ENCODE results near the gene BACE1. TPM values are rescaled to one million over a fixed set of nuclear protein-coding genes. Genes with fewer than 3 reads are reported as not detected.
A peak's percentile ranks its signal among the peaks of the same experiment; 100 is the strongest.

The BACE1 gene
- total RNA-seq, 1 donor from 2014 or later, result 32.6 TPM

DNA sequence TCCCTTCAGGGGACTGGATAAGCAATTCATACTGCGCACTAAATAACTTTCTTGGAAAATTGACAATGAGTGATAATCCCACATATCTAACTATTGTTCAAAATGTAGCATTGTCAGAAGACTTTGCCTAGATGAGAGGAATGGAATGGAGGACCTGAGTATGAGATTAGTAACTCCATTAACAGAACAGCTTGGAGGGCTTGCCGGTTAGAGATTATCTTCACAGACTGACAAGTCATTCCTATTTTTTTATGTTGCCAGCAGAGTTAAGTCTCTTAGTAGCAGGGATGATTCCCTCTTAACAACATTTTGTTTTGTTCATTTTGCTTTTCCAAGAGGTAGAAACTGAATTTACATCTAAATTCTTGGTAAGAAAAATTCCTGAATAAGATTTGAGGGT lies 32.0 kb downstream of the BACE1 start:
- no peak overlapping the region for H3K4me3 ChIP-seq (ENCODE audit: insufficient read depth, low read depth, low read length)
- FAIRE-seq (no peak), DNase-seq (ENCODE audit: low read depth) (no peak)
- H3K4me2 ChIP-seq (ENCODE audit: low read length), result no peak overlapping the region
- H4K20me1 ChIP-seq (ENCODE audit: insufficient read depth, low read length), result peaks cover 3% of the 10 kb centered on the region
- TF ChIP-seq, protein P1, sequence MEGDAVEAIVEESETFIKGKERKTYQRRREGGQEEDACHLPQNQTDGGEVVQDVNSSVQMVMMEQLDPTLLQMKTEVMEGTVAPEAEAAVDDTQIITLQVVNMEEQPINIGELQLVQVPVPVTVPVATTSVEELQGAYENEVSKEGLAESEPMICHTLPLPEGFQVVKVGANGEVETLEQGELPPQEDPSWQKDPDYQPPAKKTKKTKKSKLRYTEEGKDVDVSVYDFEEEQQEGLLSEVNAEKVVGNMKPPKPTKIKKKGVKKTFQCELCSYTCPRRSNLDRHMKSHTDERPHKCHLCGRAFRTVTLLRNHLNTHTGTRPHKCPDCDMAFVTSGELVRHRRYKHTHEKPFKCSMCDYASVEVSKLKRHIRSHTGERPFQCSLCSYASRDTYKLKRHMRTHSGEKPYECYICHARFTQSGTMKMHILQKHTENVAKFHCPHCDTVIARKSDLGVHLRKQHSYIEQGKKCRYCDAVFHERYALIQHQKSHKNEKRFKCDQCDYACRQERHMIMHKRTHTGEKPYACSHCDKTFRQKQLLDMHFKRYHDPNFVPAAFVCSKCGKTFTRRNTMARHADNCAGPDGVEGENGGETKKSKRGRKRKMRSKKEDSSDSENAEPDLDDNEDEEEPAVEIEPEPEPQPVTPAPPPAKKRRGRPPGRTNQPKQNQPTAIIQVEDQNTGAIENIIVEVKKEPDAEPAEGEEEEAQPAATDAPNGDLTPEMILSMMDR (IDR thresholded peaks at IDR 0.05; ENCODE audit: insufficient read depth, low read depth, low read length), result no peak
- TF ChIP-seq EZH2 (IDR thresholded peaks at IDR 0.05; ENCODE audit: insufficient read depth, low read length), result no peak
- no peaks in the 10 kb centered on the region for H3K27me3 Mint-ChIP-seq (ENCODE audit: low read depth, unreplicated experiment)
- no peak overlapping the region for H3K27ac Mint-ChIP-seq (ENCODE audit: unreplicated experiment)
- no peaks in the 10 kb centered on the region for H3K9me3 ChIP-seq (ENCODE audit: insufficient read depth, low read depth, low read length)
- no peaks in the 10 kb centered on the region for H3K79me2 ChIP-seq (ENCODE audit: insufficient read depth, low read length)
- H3K4me1 Mint-ChIP-seq (ENCODE audit: low read depth, unreplicated experiment), result peaks cover 25% of the 10 kb centered on the region
- no peaks in the 10 kb centered on the region for H3K27me3 ChIP-seq (ENCODE audit: insufficient read depth, low read length)
- H3K9me3 Mint-ChIP-seq (ENCODE audit: unreplicated experiment), result no peaks in the 10 kb centered on the region
- H3K36me3 Mint-ChIP-seq (ENCODE audit: low read depth, unreplicated experiment), result peaks cover 24% of the 10 kb centered on the region
- H3K9ac ChIP-seq (ENCODE audit: low read length), result no peak overlapping the region
- H3K27ac ChIP-seq (ENCODE audit: low read depth, low read length), result no peak overlapping the region
- H3K36me3 ChIP-seq (ENCODE audit: insufficient read depth, low read length), result peaks cover 24% of the 10 kb centered on the region
- no peak overlapping the region for H3K4me3 Mint-ChIP-seq (ENCODE audit: unreplicated experiment)
- peaks cover 18% of the 10 kb centered on the region for H3K4me1 ChIP-seq (ENCODE audit: insufficient read depth, low read length)
- H2AFZ ChIP-seq (ENCODE audit: low read depth, low read length), result no peak overlapping the region

DNA sequence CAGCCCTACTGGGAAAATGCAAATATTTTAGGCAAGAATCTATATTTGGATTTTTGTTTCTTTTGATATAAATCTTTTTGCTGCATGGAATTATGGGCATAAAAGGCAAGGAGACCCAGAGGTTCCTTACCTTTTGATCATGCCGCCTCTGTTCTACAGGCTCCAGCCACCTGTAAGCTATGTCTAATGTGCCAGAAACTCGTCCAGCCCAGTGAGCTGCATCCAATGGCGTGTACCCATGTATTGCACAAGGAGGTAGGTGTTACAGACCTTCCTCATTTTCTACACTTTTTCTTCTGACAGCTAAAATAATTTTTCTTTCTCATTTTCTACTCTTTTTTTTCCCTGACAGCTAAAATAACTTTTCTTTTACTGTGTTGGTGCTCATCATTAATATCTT lies 33.1 kb downstream of the BACE1 start:
- Mint-ChIP-seq H3K4me3 (ENCODE audit: unreplicated experiment) (no peak overlapping the region), H3K9me3 (ENCODE audit: unreplicated experiment) (no peaks in the 10 kb centered on the region), H3K27me3 (ENCODE audit: low read depth, unreplicated experiment) (no peaks in the 10 kb centered on the region), H3K36me3 (ENCODE audit: low read depth, unreplicated experiment) (peaks cover 17% of the 10 kb centered on the region), H3K27ac (ENCODE audit: unreplicated experiment) (no peak overlapping the region), H3K4me1 (ENCODE audit: low read depth, unreplicated experiment) (peaks cover 27% of the 10 kb centered on the region)
- Histone ChIP-seq H3K4me1 (ENCODE audit: insufficient read depth, low read length) (peaks cover 18% of the 10 kb centered on the region), H2AFZ (ENCODE audit: low read depth, low read length) (no peak overlapping the region), H3K27ac (ENCODE audit: low read depth, low read length) (no peak overlapping the region), H4K20me1 (ENCODE audit: insufficient read depth, low read length) (peaks cover 3% of the 10 kb centered on the region), H3K9ac (ENCODE audit: low read length) (no peak overlapping the region), H3K4me3 (ENCODE audit: insufficient read depth, low read depth, low read length) (no peak overlapping the region), H3K9me3 (ENCODE audit: insufficient read depth, low read depth, low read length) (no peaks in the 10 kb centered on the region), H3K4me2 (ENCODE audit: low read length) (no peak overlapping the region), H3K27me3 (ENCODE audit: insufficient read depth, low read length) (no peaks in the 10 kb centered on the region), H3K79me2 (ENCODE audit: insufficient read depth, low read length) (no peaks in the 10 kb centered on the region), H3K36me3 (ENCODE audit: insufficient read depth, low read length) (peaks cover 21% of the 10 kb centered on the region)
- TF ChIP-seq, protein P1 (IDR thresholded peaks at IDR 0.05; ENCODE audit: insufficient read depth, low read depth, low read length), result no peak
- no peak for TF ChIP-seq EZH2 (IDR thresholded peaks at IDR 0.05; ENCODE audit: insufficient read depth, low read length)
- FAIRE-seq (no peak), DNase-seq (ENCODE audit: low read depth) (no peak)

DNA sequence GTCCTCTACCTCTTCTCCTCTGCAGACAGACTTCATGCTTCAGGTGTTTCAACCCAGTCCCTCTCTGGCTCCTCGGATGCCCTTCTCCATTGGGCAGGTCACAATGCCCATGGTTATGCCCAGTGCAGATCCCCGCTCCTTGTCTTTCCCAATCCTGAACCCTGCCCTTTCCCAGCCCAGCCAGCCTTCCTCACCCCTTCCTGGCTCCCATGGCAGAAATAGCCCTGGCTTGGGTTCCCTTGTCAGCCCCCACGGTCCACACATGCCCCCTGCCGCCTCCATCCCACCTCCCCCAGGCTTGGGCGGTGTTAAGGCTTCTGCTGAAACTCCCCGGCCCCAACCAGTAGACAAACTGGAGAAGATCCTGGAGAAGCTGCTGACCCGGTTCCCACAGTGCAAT lies 34.2 kb downstream of the BACE1 start:
- H3K27me3 Mint-ChIP-seq (ENCODE audit: low read depth, unreplicated experiment), result no peaks in the 10 kb centered on the region
- H3K9me3 Mint-ChIP-seq (ENCODE audit: unreplicated experiment), result no peaks in the 10 kb centered on the region

More for the DNA sequence above, 34.2 kb downstream of the BACE1 start:
- peaks cover 15% of the 10 kb centered on the region for H3K36me3 ChIP-seq (ENCODE audit: insufficient read depth, low read length)
- H3K9me3 ChIP-seq (ENCODE audit: insufficient read depth, low read depth, low read length), result no peaks in the 10 kb centered on the region
- DNase-seq (ENCODE audit: low read depth) (no peak), FAIRE-seq (no peak)
- no peak overlapping the region for H3K4me3 Mint-ChIP-seq (ENCODE audit: unreplicated experiment)
- no peaks in the 10 kb centered on the region for H3K79me2 ChIP-seq (ENCODE audit: insufficient read depth, low read length)
- peaks cover 13% of the 10 kb centered on the region for H3K36me3 Mint-ChIP-seq (ENCODE audit: low read depth, unreplicated experiment)
- peak overlapping the region; percentile 60 for H3K27ac Mint-ChIP-seq (ENCODE audit: unreplicated experiment)
- peaks cover 18% of the 10 kb centered on the region for H3K4me1 ChIP-seq (ENCODE audit: insufficient read depth, low read length)
- H3K27ac ChIP-seq (ENCODE audit: low read depth, low read length), result peak overlapping the region; percentile 84
- peaks cover 27% of the 10 kb centered on the region for H3K4me1 Mint-ChIP-seq (ENCODE audit: low read depth, unreplicated experiment)
- peak overlapping the region; percentile 47 for H3K9ac ChIP-seq (ENCODE audit: low read length)
- H3K4me2 ChIP-seq (ENCODE audit: low read length), result peak overlapping the region; percentile 61
- H3K4me3 ChIP-seq (ENCODE audit: insufficient read depth, low read depth, low read length), result no peak overlapping the region
- no peak for TF ChIP-seq EZH2 (IDR thresholded peaks at IDR 0.05; ENCODE audit: insufficient read depth, low read length)
- TF ChIP-seq, protein P1 (IDR thresholded peaks at IDR 0.05; ENCODE audit: insufficient read depth, low read depth, low read length), result no peak
- H4K20me1 ChIP-seq (ENCODE audit: insufficient read depth, low read length), result peaks cover 3% of the 10 kb centered on the region
- no peak overlapping the region for H2AFZ ChIP-seq (ENCODE audit: low read depth, low read length)
- no peaks in the 10 kb centered on the region for H3K27me3 ChIP-seq (ENCODE audit: insufficient read depth, low read length)

Measured in astrocyte (in vitro differentiated cells and primary cell).